PC-3 (cell line): ENCODE results near the gene CDH4.

Experiments used
- CTCF ChIP-seq: fragments of 300-600 bp; sonication (generic); conservative IDR thresholded peaks from 2 replicates; pipeline ENCODE4 v1.5.1; 2017; ENCODE audit warnings: antibody characterized with exemption, low read depth, mild to moderate bottlenecking, low read length
- EZH2 ChIP-seq: fragments of 300-600 bp; sonication (generic); IDR thresholded peaks from one replicate; pipeline ENCODE4 v1.6.1; 2017; ENCODE audit warnings: antibody characterized with exemption, mild to moderate bottlenecking, low read length; ENCODE audit not compliant: unreplicated experiment
- EZH2phosphoT487 ChIP-seq: fragments of 300-600 bp; sonication (generic); IDR thresholded peaks from 2 replicates; pipeline ENCODE4 v1.6.1; 2018; ENCODE audit warnings: mild to moderate bottlenecking, antibody characterized with exemption, low read length, borderline replicate concordance

- TF ChIP-seq CTCF = no peak
- TF ChIP-seq EZH2 = no peak
- no peak for TF ChIP-seq EZH2phosphoT487
Measured at GRCh38 chr20:61345656-61346055, 93.6 kb downstream of the CDH4 start.
